HG03571 (cell line): ENCODE data around the gene PDE4C.

Experiments used
- ATAC-seq: cut with Tn5 transposase; IDR thresholded peaks from one replicate; pipeline ENCODE4 v1.9.1; 2021; ENCODE audit not compliant: unreplicated experiment

PDE4C gene

DNA sequence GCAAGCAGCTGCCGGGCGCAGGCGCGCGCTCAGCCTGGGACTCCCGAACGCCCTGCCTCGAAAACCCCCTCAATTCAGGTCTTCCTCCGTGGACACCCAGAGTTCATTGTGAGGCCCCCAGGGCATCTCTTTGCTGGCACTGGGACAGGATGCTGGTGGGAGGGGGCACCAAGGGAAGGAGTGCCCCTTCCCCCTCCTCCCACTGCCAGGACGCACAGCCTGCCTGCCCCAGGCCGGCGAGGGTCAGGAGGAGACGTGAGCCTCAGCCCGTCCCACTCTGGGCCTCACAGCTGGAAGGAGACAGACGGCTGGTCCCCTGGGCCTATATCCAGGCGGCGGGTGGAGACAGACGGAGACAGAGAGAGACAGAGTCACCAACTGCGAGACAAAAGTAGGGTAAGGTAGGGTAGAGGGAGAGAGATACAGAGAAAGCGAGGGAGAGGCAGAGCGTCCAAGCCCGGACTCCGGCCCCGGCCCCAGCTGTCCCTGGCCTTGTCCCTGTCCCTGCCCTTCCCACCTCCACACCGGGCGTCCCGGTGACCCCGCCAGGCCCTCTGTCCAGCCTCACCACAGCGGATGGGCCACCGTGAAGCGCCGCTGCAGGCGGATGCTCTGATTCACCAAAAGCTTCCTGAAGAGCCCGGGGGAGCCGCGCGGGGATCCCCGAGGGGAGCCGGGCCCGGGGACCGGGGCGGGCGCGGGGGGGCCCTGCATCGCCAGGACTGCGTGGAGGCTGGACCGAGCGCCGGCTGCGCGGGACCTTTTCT lies at the start of gene PDE4C:
TSS of gene PDE4C (minus strand) at position 737 of the 767 bp plus-strand sequence. CDS start at position 714, 23 bp downstream.
- no peak for ATAC-seq

DNA sequence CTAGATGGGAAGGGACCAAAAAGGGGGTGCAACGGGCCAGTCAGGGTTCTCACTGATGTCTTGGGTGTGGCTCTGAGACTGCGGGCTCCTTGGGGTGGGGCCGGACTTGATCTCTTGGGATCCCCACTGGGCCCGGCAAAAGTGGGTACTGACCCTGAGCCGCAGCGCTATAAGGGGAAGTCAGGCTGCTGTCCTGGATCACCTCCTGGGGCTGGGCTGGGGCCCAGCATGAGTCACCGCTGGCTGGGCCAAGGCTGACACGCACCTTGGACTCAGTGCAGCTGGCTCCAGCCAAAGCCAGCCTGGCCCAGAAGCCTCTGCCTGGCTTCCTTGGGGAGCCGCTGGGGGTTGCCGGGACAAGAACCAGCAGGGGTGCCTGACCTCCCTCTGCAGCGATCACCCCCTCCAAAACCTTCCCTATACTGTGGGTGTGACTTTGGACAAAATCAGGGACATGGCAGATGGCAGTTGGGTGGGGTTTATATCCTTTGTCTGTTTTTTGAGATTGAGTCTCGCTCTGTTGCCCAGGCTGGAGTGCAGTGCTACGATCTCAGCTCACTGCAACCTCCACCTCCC lies 48.6 kb upstream of the PDE4C start:
- no peak for ATAC-seq

- ATAC-seq, result no peak
Observed at GRCh38 chr19:18274219-18274780, 48.1 kb upstream of the PDE4C start, which contains the start of gene IQCN. IQCN (minus strand) TSS chr19:18274452; CDS start chr19:18269478, 4,974 bp downstream.

DNA sequence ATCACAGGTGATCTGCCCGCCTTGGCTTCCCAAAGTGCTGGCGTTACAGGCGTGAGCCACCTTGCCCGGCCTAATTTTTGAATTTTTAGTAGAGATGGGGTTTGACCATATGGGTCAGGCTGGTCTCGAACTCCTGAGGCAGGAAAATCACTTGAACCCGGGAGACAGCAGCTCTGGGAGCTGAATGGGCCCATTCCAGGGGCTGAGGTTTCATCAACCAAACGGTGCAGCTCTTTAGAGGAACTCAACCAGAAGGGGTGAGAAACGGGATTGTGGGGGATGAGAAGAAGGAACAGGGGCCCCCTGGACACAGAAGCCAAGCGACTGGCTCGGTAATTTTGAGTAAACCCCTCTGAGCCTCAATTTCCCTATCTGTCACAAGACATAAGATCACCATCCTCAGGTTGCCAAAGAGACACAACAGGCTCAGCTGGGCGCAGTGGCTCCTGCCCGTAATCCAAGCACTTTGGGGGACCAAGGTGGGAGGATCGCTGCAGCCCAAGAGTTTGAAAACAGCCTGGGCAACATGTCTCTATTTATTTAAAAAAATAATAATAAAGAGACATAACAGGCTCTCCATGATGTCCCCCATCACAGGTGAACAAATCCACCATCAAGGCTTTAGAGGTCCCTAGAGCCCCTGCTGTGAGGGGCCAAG lies 47.5 kb upstream of the PDE4C start:
- no peak for ATAC-seq

DNA sequence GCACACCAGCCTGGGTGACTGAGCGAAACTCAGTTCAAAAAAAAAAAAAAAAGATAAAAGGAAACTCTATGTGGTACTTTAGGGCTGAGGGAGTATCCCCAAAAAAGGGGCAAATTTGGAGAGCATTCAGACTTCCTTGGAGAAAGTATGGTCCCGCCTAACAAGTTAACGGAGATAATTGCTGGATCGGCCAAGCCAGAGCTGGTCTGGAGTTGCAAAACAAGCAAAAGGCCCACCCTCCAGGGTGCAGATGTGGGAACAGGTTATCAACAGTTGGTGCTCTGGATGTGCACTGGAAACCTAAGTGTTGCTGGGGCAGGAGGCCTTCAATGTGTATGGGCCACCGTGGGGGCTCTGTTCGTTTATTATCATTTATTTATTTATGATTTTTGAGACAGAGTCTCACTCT lies 45.2 kb upstream of the PDE4C start:
- ATAC-seq, result no peak

- ATAC-seq, result no peak
Observed at GRCh38 chr19:18270326-18270725, 44.1 kb upstream of the PDE4C start.

GRCh38 chr19:18269070-18269723 lies 43.0 kb upstream of the PDE4C start:
- no peak for ATAC-seq

GRCh38 chr19:18266771-18267686 lies 40.8 kb upstream of the PDE4C start:
- ATAC-seq, result no peak

- ATAC-seq, result no peak
Observed at GRCh38 chr19:18265582-18265981, 39.3 kb upstream of the PDE4C start.

GRCh38 chr19:18264971-18265540 lies 38.8 kb upstream of the PDE4C start:
- no peak for ATAC-seq

DNA sequence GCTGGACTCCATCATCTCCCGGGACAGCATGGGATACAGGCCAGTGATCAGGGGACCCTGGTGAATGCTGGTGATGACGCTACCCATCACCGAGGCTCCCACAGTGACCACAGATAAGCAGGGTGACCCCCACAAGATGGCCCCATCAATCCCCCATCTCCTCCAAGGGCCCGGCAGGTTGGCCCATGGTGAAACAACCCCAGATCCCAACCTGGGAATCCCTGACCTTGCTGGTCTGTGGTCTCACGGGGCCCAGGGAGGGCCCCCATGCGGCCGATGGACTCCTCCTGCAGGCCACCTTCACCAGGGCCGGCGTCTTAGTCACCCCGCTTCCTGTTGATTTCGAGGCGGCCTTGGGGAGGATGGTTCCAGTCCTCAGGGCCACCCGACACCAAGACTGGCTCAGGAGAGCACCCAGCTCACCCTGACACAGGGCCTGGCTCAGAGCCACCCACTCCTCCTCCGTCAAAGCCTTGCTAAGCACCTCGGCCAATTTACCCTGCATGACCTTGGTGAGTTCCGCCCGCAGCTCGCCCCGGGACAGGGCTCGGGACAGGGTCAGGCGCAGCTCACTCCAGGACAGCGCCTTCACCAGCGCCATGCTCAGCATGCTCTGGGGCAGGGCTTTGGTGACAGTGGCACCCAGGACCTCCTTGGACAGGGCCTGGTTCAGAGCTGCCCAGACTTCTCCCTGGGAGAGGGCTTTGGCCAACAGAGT lies 38.1 kb upstream of the PDE4C start:
- no peak for ATAC-seq

DNA sequence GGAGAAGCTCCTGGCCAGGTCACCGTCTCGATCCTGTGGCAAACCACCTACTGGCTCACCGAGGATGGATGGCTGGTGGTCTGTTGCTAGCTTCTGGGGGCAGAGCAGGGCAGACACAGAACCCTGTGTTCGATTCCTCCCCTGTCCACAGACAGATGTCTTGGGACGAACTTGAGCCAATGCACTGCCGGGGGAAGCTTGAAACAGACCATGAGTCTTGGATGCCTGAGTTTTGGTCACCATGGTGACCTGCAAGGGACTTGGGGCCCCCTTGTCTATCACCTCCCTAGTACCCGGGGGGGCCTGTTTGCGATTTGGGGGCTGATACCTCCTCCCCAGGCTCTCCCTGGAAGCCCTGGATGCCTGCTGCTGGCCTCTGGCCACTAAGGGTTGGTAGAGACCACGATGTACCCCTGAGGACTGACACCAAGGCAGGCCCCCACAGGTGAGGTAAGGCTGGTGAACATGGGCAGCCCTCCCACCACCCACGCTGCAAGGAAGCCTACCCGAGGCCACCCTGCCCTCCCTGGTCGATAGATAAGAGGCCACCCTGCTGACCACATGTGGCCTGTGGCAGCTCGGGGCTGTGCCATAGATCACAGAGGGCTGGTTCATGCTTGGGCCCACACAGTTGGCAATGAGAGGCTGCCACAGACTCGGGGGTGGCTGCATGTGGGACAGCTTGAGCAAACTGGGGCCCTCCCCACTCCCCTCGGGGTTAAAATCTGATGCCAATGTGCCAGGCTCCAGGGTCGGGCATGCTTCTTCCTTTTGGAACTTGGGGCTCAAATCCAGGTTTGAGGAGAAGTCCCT lies 37.3 kb upstream of the PDE4C start:
- ATAC-seq, result no peak

GRCh38 chr19:18262917-18263316 lies 36.7 kb upstream of the PDE4C start:
- ATAC-seq, result no peak

- no peak for ATAC-seq
Observed at GRCh38 chr19:18262144-18262543, 35.9 kb upstream of the PDE4C start.

DNA sequence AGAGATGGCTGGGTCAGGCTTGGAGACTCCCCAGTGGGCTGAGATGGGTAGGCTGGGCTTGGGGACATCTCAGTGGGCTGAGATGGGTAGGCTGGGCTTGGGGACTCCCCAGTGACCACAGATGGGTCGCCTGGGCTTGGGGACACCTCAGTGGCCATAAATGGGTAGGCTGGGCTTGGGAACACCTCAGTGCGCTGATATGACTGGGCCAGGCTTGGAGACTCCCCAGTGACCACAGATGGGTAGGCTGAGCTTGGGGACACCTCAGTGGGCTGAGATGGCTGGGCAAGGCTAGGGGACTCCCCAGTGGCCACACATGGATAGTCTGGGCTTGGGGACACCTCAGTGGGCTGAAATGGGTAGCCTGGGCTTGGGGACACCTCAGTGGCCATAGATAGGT lies 35.2 kb upstream of the PDE4C start:
- no peak for ATAC-seq

DNA sequence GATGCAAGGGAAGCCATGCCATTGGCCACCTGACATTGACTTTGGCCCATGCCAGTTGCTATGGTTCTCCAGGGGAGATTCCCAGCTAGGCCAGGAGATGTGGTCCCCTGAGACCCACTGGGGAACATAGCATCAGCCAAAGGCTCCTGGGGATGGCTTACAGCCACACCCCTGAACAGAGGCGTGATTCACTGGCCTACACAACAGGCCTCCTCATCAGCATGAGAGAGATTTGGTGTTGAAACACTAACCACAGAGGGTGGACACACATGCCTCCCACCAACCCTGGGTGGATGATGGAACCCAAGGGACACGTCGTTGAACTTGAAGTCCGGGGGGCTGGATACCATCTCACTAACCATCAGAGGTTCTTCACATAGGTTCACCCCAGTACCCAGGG lies 33.7 kb upstream of the PDE4C start:
- ATAC-seq, result no peak

- ATAC-seq, result no peak
Observed at GRCh38 chr19:18257503-18258470, 31.5 kb upstream of the PDE4C start.
